GM12892 (cell line): ENCODE data around the gene AIDA.

Experiments
- POLR2A ChIP-seq: IDR thresholded peaks from 2 replicates; pipeline ENCODE4 v1.6.1; 2011; ENCODE audit warnings: low read depth, low read length, control low read depth
- POLR2AphosphoS5 ChIP-seq: IDR thresholded peaks from 2 replicates; pipeline ENCODE4 v1.6.1; 2011; ENCODE audit warnings: low read depth, low read length, control low read depth
- TAF1 ChIP-seq: IDR thresholded peaks from 2 replicates; pipeline ENCODE4 v1.6.1; 2011; ENCODE audit warnings: low read depth, mild to moderate bottlenecking, control low read depth, low read length, borderline replicate concordance

- TF ChIP-seq POLR2A (no peak), POLR2AphosphoS5 (no peak), TAF1 (no peak)
Measured at GRCh38 chr1:222631611-222632208, 80.6 kb downstream of the AIDA start.
